Muscle of arm (tissue), 12 donors: Measurements from ENCODE around the gene EPB41L4B. TPM values are rescaled to one million over a fixed set of nuclear protein-coding genes. Genes with fewer than 3 reads are reported as not detected.

Experiments used
- DNase-seq: peaks from one replicate; pipeline ENCODE4 v3.0.0-alpha.2; 2013
- polyA plus RNA-seq, 12 donors: library from polyadenylated mRNA; unstranded; fragments of 120-200 nt; gene quantifications; one replicate each; pipeline ENCODE4 v1.2.1, GENCODE V29; 2013; ENCODE audit not compliant: insufficient read length in 12 of 12

Gene EPB41L4B
- polyA plus RNA-seq, 12 donors: 6.5 to 17.4 (median 10.4) TPM; not detected in 1

GRCh38 chr9:109205526-109205925, 115.3 kb downstream of the EPB41L4B start:
- DNase-seq: no peak

- no peak for DNase-seq
Measured at GRCh38 chr9:109203761-109204360, 117.0 kb downstream of the EPB41L4B start.

DNA sequence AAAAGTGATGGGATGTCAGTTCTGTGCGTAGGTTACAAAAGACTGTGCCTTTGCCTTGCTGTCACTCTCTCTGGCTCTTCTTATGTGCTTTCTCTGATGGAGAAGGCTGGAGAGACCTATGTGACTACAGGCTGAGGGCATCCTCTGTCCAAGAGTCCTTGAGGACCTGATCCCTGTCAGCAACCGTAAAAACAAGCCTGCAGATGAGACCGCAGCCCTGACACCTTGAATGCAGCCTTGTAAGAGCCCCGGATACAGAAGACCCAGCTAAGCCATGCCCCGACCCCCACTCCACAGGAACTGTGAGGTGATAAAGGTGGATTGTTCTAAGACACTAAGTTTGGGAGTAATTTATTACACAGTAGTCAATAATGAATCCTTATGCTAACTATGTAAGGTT, 121.2 kb downstream of the EPB41L4B start:
- DNase-seq: no peak

GRCh38 chr9:109198736-109199382, 122.0 kb downstream of the EPB41L4B start:
- no peak for DNase-seq

GRCh38 chr9:109193974-109194556, 126.8 kb downstream of the EPB41L4B start:
- no peak for DNase-seq

GRCh38 chr9:109192732-109193361, 128.0 kb downstream of the EPB41L4B start:
- no peak for DNase-seq

DNA sequence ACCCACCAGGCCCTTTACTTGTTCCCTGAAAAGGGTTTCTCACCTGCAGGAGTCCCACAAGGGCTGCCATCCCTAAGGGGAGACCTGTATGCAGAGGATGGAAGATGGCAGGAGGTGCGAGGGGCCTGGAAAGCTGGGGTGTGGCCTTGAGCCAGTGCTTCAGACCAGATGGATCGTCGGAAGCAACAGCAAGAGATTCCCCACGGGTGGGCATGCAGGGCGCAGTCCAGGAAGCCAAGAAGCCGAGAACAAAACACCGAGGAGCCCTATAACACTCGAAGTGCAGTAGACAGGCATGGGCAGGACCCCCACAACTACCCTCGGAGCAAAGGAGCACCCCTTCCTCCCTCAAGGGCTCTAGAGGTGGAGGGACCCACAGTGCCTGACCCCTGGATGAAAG, 129.1 kb downstream of the EPB41L4B start:
- DNase-seq: no peak

DNA sequence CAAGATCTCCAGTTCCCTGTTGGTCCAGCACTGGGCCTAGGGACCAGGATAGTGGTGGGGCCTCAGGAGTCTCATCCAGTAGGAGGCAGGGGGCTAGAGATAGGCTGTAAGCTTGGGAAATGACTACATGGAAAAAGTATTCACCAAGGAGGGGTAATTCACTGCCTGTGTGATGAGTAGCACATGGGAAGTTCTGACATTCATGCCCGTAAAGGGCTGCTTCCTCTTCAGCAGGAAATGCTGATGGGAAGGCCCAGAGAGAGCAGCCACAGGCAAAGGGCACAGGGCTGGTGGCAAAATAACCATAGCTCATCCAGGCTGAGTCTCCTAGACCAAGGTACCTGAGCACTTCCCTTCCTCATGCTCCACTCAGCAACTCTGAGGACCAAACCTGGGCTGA, 130.7 kb downstream of the EPB41L4B start:
- no peak for DNase-seq

DNA sequence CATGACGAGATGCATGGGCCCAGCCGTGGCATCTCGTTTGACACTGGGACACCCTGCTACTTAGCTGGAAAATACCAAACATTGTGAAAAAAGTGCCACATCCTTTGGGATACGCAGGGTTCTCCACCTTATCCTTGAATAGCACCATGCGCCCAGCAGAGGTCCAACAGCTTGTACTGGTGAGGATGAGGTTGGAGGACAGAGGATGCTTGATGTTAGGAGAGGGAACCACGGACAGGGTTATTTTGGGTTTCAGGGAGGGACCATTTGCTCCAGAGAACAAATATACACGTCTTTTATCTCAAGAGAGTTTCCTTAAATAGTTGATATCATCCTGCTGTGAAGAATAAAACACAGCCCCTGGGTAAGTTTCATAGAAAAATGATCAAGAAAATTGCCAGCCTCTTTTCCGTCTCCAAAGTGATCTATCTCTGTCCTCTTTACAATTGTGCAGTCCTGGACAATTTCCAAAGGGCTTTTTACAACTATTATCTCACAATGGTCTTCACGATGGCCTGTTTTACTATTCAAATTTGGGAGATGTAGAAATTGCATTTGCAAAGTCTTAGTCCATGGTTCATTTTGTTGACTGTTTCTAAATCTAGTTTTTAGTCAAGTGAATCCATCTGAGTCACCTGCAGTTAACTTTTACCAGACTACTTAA, 133.9 kb downstream of the EPB41L4B start:
- DNase-seq: no peak

- DNase-seq: no peak
Measured at GRCh38 chr9:109182940-109183798, 137.7 kb downstream of the EPB41L4B start.

- no peak for DNase-seq
Measured at GRCh38 chr9:109182550-109182939, 138.3 kb downstream of the EPB41L4B start.

GRCh38 chr9:109181284-109181683, 139.6 kb downstream of the EPB41L4B start:
- no peak for DNase-seq

GRCh38 chr9:109179801-109180523, 140.9 kb downstream of the EPB41L4B start:
- DNase-seq: no peak

- no peak for DNase-seq
Measured at GRCh38 chr9:109176963-109177362, 143.9 kb downstream of the EPB41L4B start.

- no peak for DNase-seq
Measured at GRCh38 chr9:109176386-109176785, 144.5 kb downstream of the EPB41L4B start.

DNA sequence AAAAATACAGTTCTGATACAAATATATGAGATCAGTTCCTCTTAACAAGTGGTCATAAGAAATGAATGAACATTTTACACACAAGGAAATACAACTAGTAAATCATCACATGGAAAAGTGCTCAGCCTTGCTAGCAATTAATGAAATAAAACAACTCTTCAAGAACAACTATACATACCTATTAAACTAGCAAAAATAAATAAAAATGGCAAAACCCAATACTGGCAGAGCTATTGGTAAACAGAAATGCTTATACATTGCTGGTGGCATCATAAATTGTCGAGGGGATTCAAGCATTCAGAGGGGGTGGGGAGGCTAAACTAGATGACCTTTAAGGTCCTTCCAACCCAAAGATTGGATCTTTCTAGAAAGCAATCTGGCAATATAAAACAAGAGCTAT, 147.9 kb downstream of the EPB41L4B start:
- DNase-seq: no peak

- no peak for DNase-seq
Measured at GRCh38 chr9:109171926-109172325, 148.9 kb downstream of the EPB41L4B start.

DNA sequence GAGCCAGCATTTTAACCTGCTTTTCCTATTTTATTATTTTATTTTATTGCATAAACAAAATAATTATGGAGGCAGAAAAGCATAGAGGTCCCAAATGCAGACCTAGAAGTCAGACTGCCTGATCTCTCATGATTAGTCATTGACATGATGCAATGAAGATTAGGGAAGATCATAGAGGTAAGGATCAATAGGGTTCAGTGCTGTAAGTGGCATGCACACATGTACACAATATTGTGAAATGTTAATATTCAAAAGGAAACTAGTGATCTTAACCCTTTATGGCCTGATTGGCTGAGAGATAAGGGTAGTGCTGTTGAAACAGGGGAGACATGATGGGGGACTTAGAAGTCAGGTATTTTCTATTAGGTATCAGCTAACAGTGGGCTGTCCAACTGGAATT, 152.7 kb downstream of the EPB41L4B start:
- DNase-seq: no peak

DNA sequence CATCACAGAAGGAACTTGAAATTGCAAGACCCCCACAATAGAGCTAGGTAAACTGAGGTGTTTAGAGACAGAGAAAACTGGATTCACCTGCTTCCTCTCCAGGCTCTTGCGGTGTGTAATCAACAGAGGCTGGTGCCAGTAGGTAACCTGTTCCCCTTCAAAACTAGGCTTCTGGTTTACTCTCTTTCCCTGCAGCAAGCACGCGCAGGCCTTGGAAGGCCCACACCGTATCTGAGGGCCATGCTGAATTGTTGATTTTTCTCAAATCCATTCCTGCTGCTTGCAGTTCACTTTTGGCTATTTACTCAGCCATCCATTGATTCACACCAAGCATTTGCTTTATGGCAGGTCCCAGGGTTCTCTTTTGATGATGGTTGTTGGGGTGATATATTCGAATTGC, 153.1 kb downstream of the EPB41L4B start:
- no peak for DNase-seq

DNA sequence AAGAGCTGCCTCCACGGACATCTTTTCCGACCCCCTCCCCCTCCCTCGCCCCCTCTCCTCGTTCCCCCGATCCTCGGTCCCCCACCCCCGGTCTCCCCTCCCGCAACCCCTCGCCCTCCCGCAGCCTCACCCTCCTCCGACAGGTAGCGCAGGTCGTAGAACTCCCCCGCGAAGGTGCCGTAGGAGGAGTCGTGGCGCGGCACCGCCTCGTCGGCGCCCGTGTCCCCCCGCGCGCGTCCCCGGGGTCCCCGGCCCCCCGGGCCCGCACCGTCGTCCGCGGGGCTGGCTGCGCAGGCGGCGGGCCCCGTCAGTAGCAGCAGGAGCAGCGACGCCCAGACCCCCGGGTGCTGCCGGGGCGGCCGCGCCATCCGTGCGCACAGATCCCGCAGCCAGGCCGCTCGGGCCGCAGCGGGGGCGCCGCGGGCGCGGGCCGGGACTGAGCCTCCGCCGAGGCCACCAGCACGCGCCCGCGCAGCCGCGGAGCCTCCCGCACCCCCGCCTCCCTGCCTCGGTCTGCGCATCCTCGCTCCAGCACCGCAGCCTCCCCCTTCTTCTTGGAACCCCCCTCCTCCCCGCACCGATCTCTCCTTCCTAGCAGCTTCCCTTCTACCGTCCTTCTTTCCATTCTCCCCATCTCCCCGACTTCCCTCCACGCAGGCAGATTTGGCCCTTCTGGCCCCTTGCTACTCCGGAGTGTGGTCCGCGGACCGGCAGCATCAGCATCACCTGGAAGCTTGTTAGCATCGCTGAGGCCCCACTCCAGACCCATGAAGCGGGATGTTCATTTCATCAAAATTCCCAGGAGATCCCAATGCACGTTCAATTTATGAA, 153.9 kb downstream of the EPB41L4B start, which contains the start of gene FRRS1L:
Gene FRRS1L, minus strand, starts transcription at position 479 of the 831 bp plus-strand sequence. Its CDS starts 111 bp downstream, at position 368.
- peak; percentile 9 for DNase-seq
